Hepatocyte (in vitro differentiated cells): ENCODE results near the gene DUSP16.

Experiments used
- EZH2 ChIP-seq: fragments of 200-600 bp; sonication (generic); IDR thresholded peaks from 2 replicates; pipeline ENCODE4 v1.6.1; 2016; ENCODE audit warnings: antibody characterized with exemption, mild to moderate bottlenecking, borderline replicate concordance
- TF ChIP-seq, protein P1 (sequence below): fragments of 200-600 bp; sonication (generic); IDR thresholded peaks from 2 replicates; pipeline ENCODE4 v1.5.1; 2016; ENCODE audit warnings: antibody characterized with exemption, mild to moderate bottlenecking; ENCODE audit not compliant: poor library complexity

GRCh38 chr12:12540261-12541013, 22.2 kb downstream of the DUSP16 start:
- TF ChIP-seq, protein P1, sequence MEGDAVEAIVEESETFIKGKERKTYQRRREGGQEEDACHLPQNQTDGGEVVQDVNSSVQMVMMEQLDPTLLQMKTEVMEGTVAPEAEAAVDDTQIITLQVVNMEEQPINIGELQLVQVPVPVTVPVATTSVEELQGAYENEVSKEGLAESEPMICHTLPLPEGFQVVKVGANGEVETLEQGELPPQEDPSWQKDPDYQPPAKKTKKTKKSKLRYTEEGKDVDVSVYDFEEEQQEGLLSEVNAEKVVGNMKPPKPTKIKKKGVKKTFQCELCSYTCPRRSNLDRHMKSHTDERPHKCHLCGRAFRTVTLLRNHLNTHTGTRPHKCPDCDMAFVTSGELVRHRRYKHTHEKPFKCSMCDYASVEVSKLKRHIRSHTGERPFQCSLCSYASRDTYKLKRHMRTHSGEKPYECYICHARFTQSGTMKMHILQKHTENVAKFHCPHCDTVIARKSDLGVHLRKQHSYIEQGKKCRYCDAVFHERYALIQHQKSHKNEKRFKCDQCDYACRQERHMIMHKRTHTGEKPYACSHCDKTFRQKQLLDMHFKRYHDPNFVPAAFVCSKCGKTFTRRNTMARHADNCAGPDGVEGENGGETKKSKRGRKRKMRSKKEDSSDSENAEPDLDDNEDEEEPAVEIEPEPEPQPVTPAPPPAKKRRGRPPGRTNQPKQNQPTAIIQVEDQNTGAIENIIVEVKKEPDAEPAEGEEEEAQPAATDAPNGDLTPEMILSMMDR, result no peak
- TF ChIP-seq EZH2, result no peak
